Calu3 (cell line): Measurements from ENCODE around the gene ZSCAN22. TPM values are rescaled to one million over a fixed set of nuclear protein-coding genes. Genes with fewer than 3 reads are reported as not detected.

Source experiments
- BruUV-seq: library from RNA; stranded (reverse); fragments of 400-500 nt; replicated peaks from 2 replicates; lab custom pipeline; 2021; lab: Mats Ljungman, UMichigan
- CTCF ChIA-PET: fragments of 300-600 bp; sonication (Branson Sonifier 250); formaldehyde crosslinking; loops from one replicate; lab custom pipeline; 2022; ENCODE audit warnings: antibody characterized with exemption; lab: Charles Lee
- DNase-seq: peaks from one replicate; pipeline ENCODE4 v3.0.0; 2022
- H3K27ac Mint-ChIP-seq: one replicate; pipeline ENCODE4 v1.8.0; 2022; ENCODE audit warnings: mixed read lengths; ENCODE audit not compliant: unreplicated experiment
- H3K27me3 Mint-ChIP-seq: one replicate; pipeline ENCODE4 v1.8.0; 2022; ENCODE audit warnings: mixed read lengths; ENCODE audit not compliant: unreplicated experiment
- H3K36me3 Mint-ChIP-seq: one replicate; pipeline ENCODE4 v1.8.0; 2022; ENCODE audit warnings: mild to moderate bottlenecking, moderate library complexity, mixed read lengths; ENCODE audit not compliant: insufficient read depth, unreplicated experiment
- H3K4me1 Mint-ChIP-seq: one replicate; pipeline ENCODE4 v1.8.0; 2022; ENCODE audit warnings: mild to moderate bottlenecking, low read depth, mixed read lengths; ENCODE audit not compliant: unreplicated experiment
- H3K4me3 Mint-ChIP-seq: one replicate; pipeline ENCODE4 v1.8.0; 2022; ENCODE audit warnings: mild to moderate bottlenecking, low read depth, moderate library complexity, mixed read lengths; ENCODE audit not compliant: unreplicated experiment
- H3K9me3 Mint-ChIP-seq: one replicate; pipeline ENCODE4 v1.8.0; 2022; ENCODE audit warnings: low read depth, mixed read lengths; ENCODE audit not compliant: unreplicated experiment
- CTCF ChIP-seq: fragments of 200-600 bp; IDR thresholded peaks from one replicate; pipeline ENCODE4 v1.8.0; 2022; ENCODE audit warnings: antibody characterized with exemption; ENCODE audit not compliant: unreplicated experiment
- intact Hi-C: fragments of 100-400 bp; cut with micrococcal nuclease; formaldehyde crosslinking; loops from one replicate; pipeline ENCODE4 v1.10.0; 2022; ENCODE audit not compliant: unreplicated experiment
- microRNA-seq: library from miRNA; unstranded; fragments of <30 nt; microRNA quantifications from one replicate; pipeline ENCODE4 v1.2.0, GENCODE V29; 2022
- total RNA-seq: library from RNA; stranded (reverse); gene quantifications from 2 replicates; pipeline ENCODE4 v1.2.3, GENCODE V29; 2022

ZSCAN22 gene
- total RNA-seq, 1 experiment from 2014 or later, result 4.6 TPM

DNA sequence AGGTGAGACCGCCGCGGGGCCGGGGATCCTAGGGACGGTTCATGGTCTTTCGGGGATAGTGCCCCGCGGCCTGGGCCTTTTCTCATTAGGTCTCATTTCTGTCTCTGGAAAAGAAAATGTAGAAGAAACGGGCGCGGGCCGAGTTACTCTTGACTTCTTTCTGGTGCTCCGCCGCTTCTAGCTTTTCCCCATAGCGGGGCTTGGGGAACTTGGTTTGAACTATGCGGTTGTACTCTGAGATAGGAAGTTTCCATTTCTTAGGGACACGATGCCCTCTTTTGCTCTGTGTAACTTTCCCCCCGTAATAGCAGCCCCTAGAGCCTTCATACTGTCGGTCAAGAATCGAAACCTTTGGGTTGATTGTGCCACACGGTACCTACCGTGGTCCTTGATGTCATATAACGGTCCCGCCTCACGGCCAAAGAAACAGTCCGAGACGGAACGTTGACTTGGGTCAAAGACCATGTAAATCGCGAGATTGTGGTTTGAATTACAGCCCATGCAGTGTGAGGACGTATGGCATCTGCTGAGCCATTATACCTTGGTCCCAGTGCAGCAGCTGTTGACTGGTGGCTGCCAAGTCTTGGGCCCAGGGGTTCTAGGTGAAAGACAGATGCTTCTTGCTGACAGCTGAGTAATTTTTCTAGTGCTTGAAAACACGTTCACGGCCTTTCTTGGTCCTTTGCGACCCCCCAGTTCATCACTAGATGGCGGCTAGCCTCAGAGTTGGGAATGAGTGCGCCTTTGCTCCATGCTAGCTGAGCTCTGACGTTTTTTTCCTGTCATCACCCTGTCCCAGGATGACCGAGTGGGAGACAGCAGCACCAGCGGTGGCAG is 60.8 kb downstream of the ZSCAN22 start:
- no peaks in the 10 kb centered on the region for H3K27me3 Mint-ChIP-seq
- TF ChIP-seq CTCF, result no peak
- CTCF ChIA-PET, result interaction anchor here (1.1 kb wide), 1 partner anchor 133 kb away, joined by 3 read pairs; the partner anchor contains the start of gene ZBTB45
- no peak for DNase-seq
- peak overlapping the region; percentile 99 for H3K27ac Mint-ChIP-seq
- peaks cover 36% of the 10 kb centered on the region for H3K4me1 Mint-ChIP-seq
- intact Hi-C loops, result no loop called here
- no peaks in the 10 kb centered on the region for H3K9me3 Mint-ChIP-seq
- peaks cover 87% of the 10 kb centered on the region for H3K36me3 Mint-ChIP-seq
- H3K4me3 Mint-ChIP-seq, result peak overlapping the region; percentile 93
- BruUV-seq, result TSS peak; percentile 41

- no peaks in the 10 kb centered on the region for H3K27me3 Mint-ChIP-seq
- H3K4me3 Mint-ChIP-seq, result peak overlapping the region; percentile 93
- CTCF ChIA-PET, result no interaction called here
- TF ChIP-seq CTCF, result no peak
- H3K9me3 Mint-ChIP-seq, result no peaks in the 10 kb centered on the region
- peak overlapping the region; percentile 99 for H3K27ac Mint-ChIP-seq
- H3K36me3 Mint-ChIP-seq, result peaks cover 92% of the 10 kb centered on the region
- BruUV-seq, result no TSS peak
- intact Hi-C loops, result no loop called here
- no peak for DNase-seq
- H3K4me1 Mint-ChIP-seq, result peaks cover 41% of the 10 kb centered on the region
Observed at GRCh38 chr19:58388175-58388526, 61.4 kb downstream of the ZSCAN22 start.

Small RNA genes within 50 kb of the gene (microRNA-seq; reads per million reads assigned to microRNA genes)
- gene MIR4754 (1.4 reads per million), gene MIR6806 (not detected)

Other genes with a start within 250 kb of the ZSCAN22 start
- gene ZSCAN18, start 228.8 kb upstream of the ZSCAN22 start, total RNA-seq, result 45.3 and 45.8 TPM in 2 replicates
- 9.5 and 11.2 TPM in 2 replicates for gene ZNF329, start 176.2 kb upstream of the ZSCAN22 start, total RNA-seq
- gene ZNF274, start 143.9 kb upstream of the ZSCAN22 start, total RNA-seq, result 43.2 and 44.6 TPM in 2 replicates
- 65.3 and 68.5 TPM in 2 replicates for gene ZNF544, start 98.1 kb upstream of the ZSCAN22 start, total RNA-seq
- gene ZNF8, start 48.0 kb upstream of the ZSCAN22 start, total RNA-seq, result 12.1 and 12.8 TPM in 2 replicates
- 68.4 and 70.8 TPM in 2 replicates for gene ERVK3-1, start 21.6 kb upstream of the ZSCAN22 start, total RNA-seq
- not detected in 2 replicates for gene A1BG, start 26.5 kb downstream of the ZSCAN22 start, total RNA-seq
- 2.4 and 3.1 TPM in 2 replicates for gene ZNF497, start 35.8 kb downstream of the ZSCAN22 start, total RNA-seq
- 0.47 and 0.81 TPM in 2 replicates for gene ZNF837, start 54.0 kb downstream of the ZSCAN22 start, total RNA-seq
- 971 and 1,079 TPM in 2 replicates for gene RPS5, start 60.3 kb downstream of the ZSCAN22 start, total RNA-seq
- gene RNF225, start 68.7 kb downstream of the ZSCAN22 start, total RNA-seq, result 0.51 and 0.61 TPM in 2 replicates
- gene ZNF584, start 81.7 kb downstream of the ZSCAN22 start, total RNA-seq, result 21.8 and 23.4 TPM in 2 replicates
- not detected in 2 replicates for gene ZNF132, start 113.2 kb downstream of the ZSCAN22 start, total RNA-seq
- gene ZNF324B, start 124.6 kb downstream of the ZSCAN22 start, total RNA-seq, result 12.0 and 13.7 TPM in 2 replicates
- 16.9 and 18.2 TPM in 2 replicates for gene ZNF324, start 140.1 kb downstream of the ZSCAN22 start, total RNA-seq
- 12.7 and 13.9 TPM in 2 replicates for gene ZNF446, start 149.4 kb downstream of the ZSCAN22 start, total RNA-seq
- gene SLC27A5, start 185.0 kb downstream of the ZSCAN22 start, total RNA-seq, result 3.7 and 5.8 TPM in 2 replicates
- 17.7 and 19.6 TPM in 2 replicates for gene ZBTB45, start 192.8 kb downstream of the ZSCAN22 start, total RNA-seq
- 558 and 582 TPM in 2 replicates for gene TRIM28, start 217.1 kb downstream of the ZSCAN22 start, total RNA-seq
- gene CHMP2A, start 228.1 kb downstream of the ZSCAN22 start, total RNA-seq, result 168 TPM in 2 replicates
- 123 and 131 TPM in 2 replicates for gene UBE2M, start 231.6 kb downstream of the ZSCAN22 start, total RNA-seq
- 31.8 and 33.5 TPM in 2 replicates for gene MZF1, start 246.3 kb downstream of the ZSCAN22 start, total RNA-seq